22Rv1 (cell line): ENCODE results near the gene RNF182.

Source experiments
- CTCF ChIP-seq: fragments of 450-650 bp; IDR thresholded peaks from 2 replicates; pipeline ENCODE4 v1.5.1; 2017; ENCODE audit warnings: mild to moderate bottlenecking
- ZFX ChIP-seq: fragments of 450-650 bp; IDR thresholded peaks from 2 replicates; pipeline ENCODE4 v1.6.1; 2017; ENCODE audit warnings: antibody characterized with exemption, borderline replicate concordance

GRCh38 chr6:13990796-13991195 is 66.0 kb downstream of the RNF182 start:
- no peak for TF ChIP-seq CTCF
- TF ChIP-seq ZFX: no peak
